Sigmoid colon (tissue), 4 donors: ENCODE results near the gene FGF14.

Experiments
- EP300 ChIP-seq, 4 donors: sonication (generic); formaldehyde crosslinking; IDR thresholded peaks; one replicate each; pipeline ENCODE4 v1.6.1; 2017; ENCODE audit warnings: antibody characterized with exemption in 4 of 4
- TF ChIP-seq, protein P1 (sequence below), 4 experiments: fragments of 450-650 bp in 3 of 4; fragments of 200-600 bp in 1 of 4; IDR thresholded peaks; one replicate each; pipeline ENCODE4 v1.5.1; 2016 to 2019; ENCODE audit warnings: antibody characterized with exemption in 4 of 4, mild to moderate bottlenecking in 3 of 4, moderate library complexity in 2 of 4

DNA sequence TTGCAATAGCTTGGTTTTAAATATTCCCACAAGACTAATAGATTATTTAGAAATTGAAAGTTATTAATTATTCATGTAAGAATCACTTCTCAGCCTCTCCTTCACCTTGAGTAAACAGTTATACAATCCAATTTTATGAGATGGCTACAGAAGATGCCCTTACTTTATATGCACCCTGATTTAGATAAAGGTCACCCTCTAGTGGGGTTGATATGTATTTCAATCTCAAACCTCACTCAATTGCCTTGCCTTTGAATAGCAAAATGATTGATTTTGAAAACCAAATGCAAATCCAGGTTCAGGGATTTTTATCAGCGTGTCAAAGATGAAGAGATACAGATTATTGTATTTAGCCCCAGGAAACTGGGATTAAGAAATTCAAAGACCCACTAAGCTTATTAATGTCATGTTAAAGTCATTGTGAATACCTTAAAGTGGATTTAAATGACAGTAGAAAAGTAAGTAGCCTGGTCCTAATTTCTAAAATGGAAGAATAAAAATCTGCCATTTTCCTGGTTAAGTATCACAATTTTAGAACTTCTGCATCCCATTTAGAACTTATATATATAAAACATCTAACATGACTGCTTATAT lies 644.3 kb downstream of the FGF14 start:
- TF ChIP-seq, protein P1, sequence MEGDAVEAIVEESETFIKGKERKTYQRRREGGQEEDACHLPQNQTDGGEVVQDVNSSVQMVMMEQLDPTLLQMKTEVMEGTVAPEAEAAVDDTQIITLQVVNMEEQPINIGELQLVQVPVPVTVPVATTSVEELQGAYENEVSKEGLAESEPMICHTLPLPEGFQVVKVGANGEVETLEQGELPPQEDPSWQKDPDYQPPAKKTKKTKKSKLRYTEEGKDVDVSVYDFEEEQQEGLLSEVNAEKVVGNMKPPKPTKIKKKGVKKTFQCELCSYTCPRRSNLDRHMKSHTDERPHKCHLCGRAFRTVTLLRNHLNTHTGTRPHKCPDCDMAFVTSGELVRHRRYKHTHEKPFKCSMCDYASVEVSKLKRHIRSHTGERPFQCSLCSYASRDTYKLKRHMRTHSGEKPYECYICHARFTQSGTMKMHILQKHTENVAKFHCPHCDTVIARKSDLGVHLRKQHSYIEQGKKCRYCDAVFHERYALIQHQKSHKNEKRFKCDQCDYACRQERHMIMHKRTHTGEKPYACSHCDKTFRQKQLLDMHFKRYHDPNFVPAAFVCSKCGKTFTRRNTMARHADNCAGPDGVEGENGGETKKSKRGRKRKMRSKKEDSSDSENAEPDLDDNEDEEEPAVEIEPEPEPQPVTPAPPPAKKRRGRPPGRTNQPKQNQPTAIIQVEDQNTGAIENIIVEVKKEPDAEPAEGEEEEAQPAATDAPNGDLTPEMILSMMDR (IDR thresholded peaks at IDR 0.05) = no peak
- TF ChIP-seq EP300 (IDR thresholded peaks at IDR 0.05) = no peak
